ENCODE data around the gene ADAMTS15.

The ADAMTS15 gene

GRCh38 chr11:130403967-130404366 is 44.5 kb upstream of the ADAMTS15 start:
- H3K27ac ChIP-seq: no peak overlapping the region
- TF ChIP-seq CTCF (IDR thresholded peaks at IDR 0.05): no peak
- H3K36me3 ChIP-seq: no peaks in the 10 kb centered on the region
- no peaks in the 10 kb centered on the region for H3K4me1 ChIP-seq (ENCODE audit: control insufficient read depth in 1 of 2, insufficient read depth in 1 of 2, low read depth in 1 of 2, low read length in 1 of 2)
- no peak overlapping the region for H3K4me3 ChIP-seq (ENCODE audit: low read depth in 1 of 2, low read length in 1 of 2)
- H3K9me3 ChIP-seq: no peaks in the 10 kb centered on the region
- H3K27me3 ChIP-seq: peaks cover 56% of the 10 kb centered on the region

GRCh38 chr11:130404727-130405126 is 43.7 kb upstream of the ADAMTS15 start:
- no peaks in the 10 kb centered on the region for H3K36me3 ChIP-seq
- no peak overlapping the region for H3K27ac ChIP-seq
- no peak overlapping the region for H3K4me3 ChIP-seq (ENCODE audit: low read depth in 1 of 2, low read length in 1 of 2)
- H3K4me1 ChIP-seq (ENCODE audit: control insufficient read depth in 1 of 2, insufficient read depth in 1 of 2, low read depth in 1 of 2, low read length in 1 of 2): no peaks in the 10 kb centered on the region
- TF ChIP-seq CTCF (IDR thresholded peaks at IDR 0.05): no peak
- peaks cover 59% of the 10 kb centered on the region for H3K27me3 ChIP-seq
- no peaks in the 10 kb centered on the region for H3K9me3 ChIP-seq

GRCh38 chr11:130405428-130405827 is 43.0 kb upstream of the ADAMTS15 start:
- Histone ChIP-seq H3K9me3 (no peaks in the 10 kb centered on the region), H3K4me1 (ENCODE audit: control insufficient read depth in 1 of 2, insufficient read depth in 1 of 2, low read depth in 1 of 2, low read length in 1 of 2) (no peaks in the 10 kb centered on the region), H3K36me3 (no peaks in the 10 kb centered on the region), H3K27me3 (peaks cover 58% of the 10 kb centered on the region), H3K27ac (no peak overlapping the region), H3K4me3 (ENCODE audit: low read depth in 1 of 2, low read length in 1 of 2) (no peak overlapping the region)
- TF ChIP-seq CTCF (IDR thresholded peaks at IDR 0.05): no peak

- Histone ChIP-seq H3K27ac (no peak overlapping the region), H3K9me3 (no peaks in the 10 kb centered on the region), H3K4me1 (ENCODE audit: control insufficient read depth in 1 of 2, insufficient read depth in 1 of 2, low read depth in 1 of 2, low read length in 1 of 2) (no peaks in the 10 kb centered on the region), H3K27me3 (peaks cover 40% of the 10 kb centered on the region), H3K36me3 (no peaks in the 10 kb centered on the region), H3K4me3 (ENCODE audit: low read depth in 1 of 2, low read length in 1 of 2) (no peak overlapping the region)
- no peak for TF ChIP-seq CTCF (IDR thresholded peaks at IDR 0.05)
Observed at GRCh38 chr11:130407978-130408377, 40.5 kb upstream of the ADAMTS15 start.

- Histone ChIP-seq H3K36me3 (no peaks in the 10 kb centered on the region), H3K4me1 (ENCODE audit: control insufficient read depth in 1 of 2, insufficient read depth in 1 of 2, low read depth in 1 of 2, low read length in 1 of 2) (no peaks in the 10 kb centered on the region), H3K9me3 (no peaks in the 10 kb centered on the region), H3K4me3 (ENCODE audit: low read depth in 1 of 2, low read length in 1 of 2) (no peak overlapping the region), H3K27me3 (peaks cover 36% of the 10 kb centered on the region), H3K27ac (no peak overlapping the region)
- TF ChIP-seq CTCF (IDR thresholded peaks at IDR 0.05): no peak
Observed at GRCh38 chr11:130408401-130408890, 40.0 kb upstream of the ADAMTS15 start.

GRCh38 chr11:130408901-130409300 is 39.5 kb upstream of the ADAMTS15 start:
- H3K27ac ChIP-seq: no peak overlapping the region
- H3K4me3 ChIP-seq (ENCODE audit: low read depth in 1 of 2, low read length in 1 of 2): no peak overlapping the region
- no peaks in the 10 kb centered on the region for H3K36me3 ChIP-seq
- H3K27me3 ChIP-seq: peaks cover 36% of the 10 kb centered on the region
- TF ChIP-seq CTCF (IDR thresholded peaks at IDR 0.05): no peak
- no peaks in the 10 kb centered on the region for H3K9me3 ChIP-seq
- no peaks in the 10 kb centered on the region for H3K4me1 ChIP-seq (ENCODE audit: control insufficient read depth in 1 of 2, insufficient read depth in 1 of 2, low read depth in 1 of 2, low read length in 1 of 2)

Measured in neutrophil (primary cell).